H9 (cell line): ENCODE results near the gene PCGF3. TPM values are rescaled to one million over a fixed set of nuclear protein-coding genes. Genes with fewer than 3 reads are reported as not detected.

Experiments used
- DNase-seq: peaks from one replicate; pipeline ENCODE4 v3.0.0-alpha.2; 2017
- H2AFZ ChIP-seq: one replicate; pipeline ENCODE4 v1.6.1; 2013; ENCODE audit warnings: mild to moderate bottlenecking, low read length, control low read depth, moderate library complexity
- H2AK5ac ChIP-seq: 2 replicates; pipeline ENCODE4 v1.6.1; 2013; ENCODE audit warnings: low read length, control low read depth, mixed read lengths; ENCODE audit not compliant: insufficient read length
- H2BK120ac ChIP-seq: one replicate; pipeline ENCODE4 v1.6.1; 2013; ENCODE audit warnings: low read depth, mild to moderate bottlenecking, low read length, control low read depth, inconsistent platforms; ENCODE audit not compliant: poor library complexity, severe bottlenecking
- H2BK12ac ChIP-seq: 2 replicates; pipeline ENCODE4 v1.6.1; 2013; ENCODE audit warnings: low read length, control low read depth, mixed read lengths, low read depth; ENCODE audit not compliant: insufficient read length
- H2BK15ac ChIP-seq: 2 replicates; pipeline ENCODE4 v1.6.1; 2013; ENCODE audit warnings: low read depth, low read length, control low read depth
- H2BK20ac ChIP-seq: one replicate; pipeline ENCODE4 v1.6.1; 2013; ENCODE audit warnings: low read depth, mild to moderate bottlenecking, low read length, control low read depth, inconsistent platforms; ENCODE audit not compliant: poor library complexity, severe bottlenecking
- H2BK5ac ChIP-seq: 2 replicates; pipeline ENCODE4 v1.6.1; 2013; ENCODE audit warnings: low read length, control low read depth, mixed read lengths; ENCODE audit not compliant: insufficient read length
- H3K14ac ChIP-seq: 2 replicates; pipeline ENCODE4 v1.6.1; 2013; ENCODE audit warnings: low read length, control low read depth; ENCODE audit not compliant: insufficient read depth
- H3K18ac ChIP-seq: 2 replicates; pipeline ENCODE4 v1.6.1; 2013; ENCODE audit warnings: low read depth, mild to moderate bottlenecking, mixed read lengths, low read length, control low read depth; ENCODE audit not compliant: insufficient read length
- H3K23ac ChIP-seq: 2 replicates; pipeline ENCODE4 v1.6.1; 2013; ENCODE audit warnings: low read length, control low read depth, mixed read lengths, low read depth; ENCODE audit not compliant: insufficient read length
- H3K23me2 ChIP-seq: 2 replicates; pipeline ENCODE4 v1.6.1; 2013; ENCODE audit warnings: low read depth, mild to moderate bottlenecking, mixed read lengths, low read length, control low read depth; ENCODE audit not compliant: insufficient read length, poor library complexity, severe bottlenecking
- H3K27ac ChIP-seq: 2 replicates; pipeline ENCODE4 v1.5.1; 2013; ENCODE audit warnings: low read length, control low read depth, mixed read lengths, low read depth; ENCODE audit not compliant: insufficient read length
- H3K27me3 ChIP-seq: 2 replicates; pipeline ENCODE4 v1.6.1; 2013; ENCODE audit warnings: low read length, control low read depth, inconsistent platforms; ENCODE audit not compliant: insufficient read depth
- H3K4ac ChIP-seq: 2 replicates; pipeline ENCODE4 v1.6.1; 2013; ENCODE audit warnings: low read depth, mild to moderate bottlenecking, control low read depth, inconsistent platforms, low read length, moderate library complexity
- H3K4me1 ChIP-seq: 2 replicates; pipeline ENCODE4 v1.6.1; 2013; ENCODE audit warnings: low read length, control low read depth, inconsistent platforms; ENCODE audit not compliant: insufficient read depth
- H3K4me2 ChIP-seq: 2 replicates; pipeline ENCODE4 v1.6.1; 2013; ENCODE audit warnings: low read length, control low read depth, mixed read lengths; ENCODE audit not compliant: insufficient read length, insufficient read depth
- H3K56ac ChIP-seq: 2 replicates; pipeline ENCODE4 v1.6.1; 2013; ENCODE audit warnings: low read depth, mild to moderate bottlenecking, mixed read lengths, low read length, control low read depth; ENCODE audit not compliant: insufficient read length
- H3K79me1 ChIP-seq: 2 replicates; pipeline ENCODE4 v1.6.1; 2013; ENCODE audit warnings: low read depth, mild to moderate bottlenecking, moderate library complexity, low read length, control low read depth, inconsistent platforms; ENCODE audit not compliant: insufficient read depth, poor library complexity, severe bottlenecking
- H3K79me2 ChIP-seq: 2 replicates; pipeline ENCODE4 v1.6.1; 2013; ENCODE audit warnings: low read length, control low read depth, inconsistent platforms; ENCODE audit not compliant: insufficient read depth
- H3K9ac ChIP-seq: 2 replicates; pipeline ENCODE4 v1.6.1; 2013; ENCODE audit warnings: low read length, control low read depth, mixed read lengths; ENCODE audit not compliant: insufficient read length; ENCODE audit errors: extremely low read depth
- H3K9me3 ChIP-seq: one replicate; pipeline ENCODE4 v1.6.1; 2013; ENCODE audit warnings: low read depth, low read length, inconsistent platforms; ENCODE audit not compliant: control insufficient read depth
- H3T11ph ChIP-seq: one replicate; pipeline ENCODE4 v1.6.1; 2013; ENCODE audit warnings: mild to moderate bottlenecking, low read length, control low read depth, inconsistent platforms
- H4K20me1 ChIP-seq: one replicate; pipeline ENCODE4 v1.6.1; 2013; ENCODE audit not compliant: control insufficient read depth, insufficient read length, insufficient read depth
- H4K5ac ChIP-seq: 2 replicates; pipeline ENCODE4 v1.6.1; 2013; ENCODE audit warnings: low read depth, mild to moderate bottlenecking, mixed read lengths, low read length, control low read depth; ENCODE audit not compliant: insufficient read length
- H4K8ac ChIP-seq: replicated peaks from 2 replicates; pipeline ENCODE4 v1.6.1; 2013; ENCODE audit warnings: low read length, control low read depth, mixed read lengths, low read depth; ENCODE audit not compliant: insufficient read length
- H4K91ac ChIP-seq: 2 replicates; pipeline ENCODE4 v1.6.1; 2013; ENCODE audit warnings: low read depth, mild to moderate bottlenecking, moderate library complexity, mixed read lengths, low read length, control low read depth; ENCODE audit not compliant: insufficient read length
- H3K27ac Mint-ChIP-seq, 3 experiments: 2 replicates in 2 of 3; 3 replicates in 1 of 3; pipeline ENCODE4 v1.8.0; 2020 to 2021; ENCODE audit warnings: mixed read lengths in 3 of 3, mild to moderate bottlenecking in 1 of 3, moderate library complexity in 1 of 3
- H3K27me3 Mint-ChIP-seq: 2 replicates; pipeline ENCODE4 v1.8.0; 2021; ENCODE audit warnings: low read depth, mild to moderate bottlenecking, moderate library complexity, mixed read lengths
- H3K36me3 Mint-ChIP-seq, 3 experiments: 2 replicates in 2 of 3; 3 replicates in 1 of 3; pipeline ENCODE4 v1.8.0; 2020 to 2021; ENCODE audit warnings: low read depth in 3 of 3, mixed read lengths in 3 of 3; ENCODE audit not compliant: insufficient read depth in 1 of 3
- H3K4me1 Mint-ChIP-seq, 2 experiments: 2 replicates each; pipeline ENCODE4 v1.8.0; 2020; ENCODE audit warnings: mixed read lengths in 2 of 2
- H3K4me3 Mint-ChIP-seq, 2 experiments: 2 replicates in 1 of 2; 3 replicates in 1 of 2; pipeline ENCODE4 v1.8.0; 2020 to 2021; ENCODE audit warnings: mild to moderate bottlenecking in 2 of 2, mixed read lengths in 2 of 2, moderate library complexity in 1 of 2
- H3K9me3 Mint-ChIP-seq, 2 experiments: 2 replicates in 1 of 2; 3 replicates in 1 of 2; pipeline ENCODE4 v1.8.0; 2020; ENCODE audit warnings: mild to moderate bottlenecking in 2 of 2, mixed read lengths in 2 of 2, moderate library complexity in 1 of 2
- WGBS: extraction: QIAGEN DNeasy Blood & Tissue Kit; methylation state at CpG from one replicate; pipeline ENCODE4 v1.1.7; 2013; ENCODE audit warnings: missing lambda C conversion rate, low lambda C conversion rate, mixed read lengths; ENCODE audit not compliant: insufficient read length; ENCODE audit errors: extremely low coverage; 5-methylcytosine and 5-hydroxymethylcytosine counted together
- total RNA-seq: library from RNA; stranded (reverse); gene quantifications from 2 replicates; pipeline ENCODE4 v1.2.1, GENCODE V29; 2021
- TF ChIP-seq, protein P1 (sequence below): fragments of 200-600 bp; sonication (generic); conservative IDR thresholded peaks from 3 replicates; pipeline ENCODE4 v1.8.0; 2021; ENCODE audit warnings: antibody characterized with exemption, mild to moderate bottlenecking

Gene PCGF3
- total RNA-seq, 1 experiment from 2014 or later: 43.1 TPM

GRCh38 chr4:657834-658667, 47.6 kb upstream of the PCGF3 start:
- Mint-ChIP-seq H3K4me3 (no peak overlapping the region), H3K4me1 (no peaks in the 10 kb centered on the region), H3K27ac (no peak overlapping the region), H3K27me3 (peaks cover 2% of the 10 kb centered on the region), H3K36me3 (peaks cover 0 to 2% (median 0%) of the 10 kb centered on the region in 3 experiments; a peak in 4 of 7 replicates), H3K9me3 (no peaks in the 10 kb centered on the region; a peak in 1 of 5 replicates)
- H2BK5ac ChIP-seq: no peak overlapping the region
- no peaks in the 10 kb centered on the region for H3K79me1 ChIP-seq
- H2BK12ac ChIP-seq: no peak overlapping the region
- H3K23me2 ChIP-seq: peaks cover 2% of the 10 kb centered on the region
- no peak overlapping the region for H3T11ph ChIP-seq
- peak; percentile 24 for DNase-seq
- H3K23ac ChIP-seq: no peak overlapping the region
- H2BK15ac ChIP-seq: no peak overlapping the region
- no peak overlapping the region for H2AFZ ChIP-seq
- H3K4me1 ChIP-seq: no peaks in the 10 kb centered on the region
- H3K9me3 ChIP-seq: no peaks in the 10 kb centered on the region
- no peak overlapping the region for H2BK20ac ChIP-seq
- no peak overlapping the region for H3K4me2 ChIP-seq
- no peak overlapping the region for H3K27ac ChIP-seq
- H3K14ac ChIP-seq: no peak overlapping the region; the same call in 1 of the 2 replicates
- H3K79me2 ChIP-seq: no peaks in the 10 kb centered on the region
- H2BK120ac ChIP-seq: no peak overlapping the region
- WGBS: no CpG with 5 or more reads among the region's 27 CpGs
- no peaks in the 10 kb centered on the region for H4K20me1 ChIP-seq
- H2AK5ac ChIP-seq: no peak overlapping the region
- H3K4ac ChIP-seq: no peak overlapping the region
- TF ChIP-seq, protein P1, sequence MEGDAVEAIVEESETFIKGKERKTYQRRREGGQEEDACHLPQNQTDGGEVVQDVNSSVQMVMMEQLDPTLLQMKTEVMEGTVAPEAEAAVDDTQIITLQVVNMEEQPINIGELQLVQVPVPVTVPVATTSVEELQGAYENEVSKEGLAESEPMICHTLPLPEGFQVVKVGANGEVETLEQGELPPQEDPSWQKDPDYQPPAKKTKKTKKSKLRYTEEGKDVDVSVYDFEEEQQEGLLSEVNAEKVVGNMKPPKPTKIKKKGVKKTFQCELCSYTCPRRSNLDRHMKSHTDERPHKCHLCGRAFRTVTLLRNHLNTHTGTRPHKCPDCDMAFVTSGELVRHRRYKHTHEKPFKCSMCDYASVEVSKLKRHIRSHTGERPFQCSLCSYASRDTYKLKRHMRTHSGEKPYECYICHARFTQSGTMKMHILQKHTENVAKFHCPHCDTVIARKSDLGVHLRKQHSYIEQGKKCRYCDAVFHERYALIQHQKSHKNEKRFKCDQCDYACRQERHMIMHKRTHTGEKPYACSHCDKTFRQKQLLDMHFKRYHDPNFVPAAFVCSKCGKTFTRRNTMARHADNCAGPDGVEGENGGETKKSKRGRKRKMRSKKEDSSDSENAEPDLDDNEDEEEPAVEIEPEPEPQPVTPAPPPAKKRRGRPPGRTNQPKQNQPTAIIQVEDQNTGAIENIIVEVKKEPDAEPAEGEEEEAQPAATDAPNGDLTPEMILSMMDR: no peak
- H3K9ac ChIP-seq: no peak overlapping the region
- no peaks in the 10 kb centered on the region for H3K27me3 ChIP-seq
- no peak overlapping the region for H3K18ac ChIP-seq
- H3K56ac ChIP-seq: no peak overlapping the region
- H4K91ac ChIP-seq: no peak overlapping the region
- no peak overlapping the region for H4K8ac ChIP-seq
- no peak overlapping the region for H4K5ac ChIP-seq
